Kidney (tissue), 14 donors: ENCODE data around the gene PPARGC1A. TPM values are rescaled to one million over a fixed set of nuclear protein-coding genes. Genes with fewer than 3 reads are reported as not detected.

Experiments used
- DNase-seq, 5 donors: peaks; one replicate each; pipeline ENCODE4 v3.0.0-alpha.2; 2013 to 2020
- FAIRE-seq: peaks from 2 replicates; lab custom pipeline; 2012; peaks lifted over from hg19 to GRCh38; lab: Jason Lieb, UNC
- H3K27ac ChIP-seq, 2 donors: one replicate each; pipeline ENCODE4 v1.7.0; 2013; ENCODE audit warnings: low read depth in 2 of 2, low read length in 2 of 2, inconsistent platforms in 1 of 2
- H3K27me3 ChIP-seq: one replicate; pipeline ENCODE4 v1.7.1; 2013; ENCODE audit warnings: low read length, inconsistent platforms; ENCODE audit not compliant: control insufficient read depth, insufficient read depth
- H3K36me3 ChIP-seq, 3 donors: one replicate each; pipeline versions ENCODE4 v1.7.0 to v1.7.1; 2013; ENCODE audit warnings: low read length in 3 of 3, control low read depth in 1 of 3, inconsistent platforms in 1 of 3; ENCODE audit not compliant: insufficient read depth in 3 of 3, control insufficient read depth in 2 of 3
- H3K4me1 ChIP-seq, 3 donors: one replicate each; pipeline versions ENCODE4 v1.7.0 to v1.7.1; 2013; ENCODE audit warnings: low read length in 3 of 3, inconsistent platforms in 1 of 3, low read depth in 1 of 3; ENCODE audit not compliant: control insufficient read depth in 2 of 3, insufficient read depth in 2 of 3
- H3K4me3 ChIP-seq, 3 donors: one replicate each; pipeline versions ENCODE4 v1.7.0 to v1.8.1; 2013; ENCODE audit warnings: low read length in 3 of 3, control low read depth in 1 of 3, inconsistent platforms in 1 of 3
- H3K9ac ChIP-seq, 3 donors: one replicate each; pipeline versions ENCODE4 v1.7.0 to v1.7.1; 2013; ENCODE audit warnings: low read length in 3 of 3, control low read depth in 1 of 3, inconsistent platforms in 1 of 3
- H3K9me3 ChIP-seq, 3 donors: one replicate each; pipeline versions ENCODE4 v1.7.0 to v1.7.1; 2013; ENCODE audit warnings: low read length in 3 of 3, control low read depth in 1 of 3, inconsistent platforms in 1 of 3; ENCODE audit not compliant: control insufficient read depth in 2 of 3, insufficient read depth in 1 of 3
- CTCF ChIP-seq: IDR thresholded peaks from 3 replicates; pipeline ENCODE4 v1.5.1; 2012; ENCODE audit warnings: mild to moderate bottlenecking, moderate library complexity, borderline replicate concordance; ENCODE audit not compliant: insufficient read depth; ENCODE audit errors: extremely low read depth
- intact Hi-C: fragments of 100-400 bp; cut with DNase I; formaldehyde crosslinking; loops from one replicate; pipeline ENCODE4 v1.11.1; 2022
- polyA plus RNA-seq: library from polyadenylated mRNA; stranded (reverse); fragments of 350-450 nt; fragmentation: Illumina TruSeq; extraction: RNeasy Lipid Tissue Mini Kit (QIAGEN cat#74804); gene quantifications from one replicate; pipeline ENCODE4 v1.2.3, GENCODE V29; 2014; ENCODE audit warnings: low read depth, low replicate concordance; ENCODE audit not compliant: insufficient read depth
- total RNA-seq: library from RNA; stranded (reverse); fragmentation: NEBNext Ultra II Directional; extraction: Animal tissue kit (Norgen Biotek cat#: 25700); gene quantifications from one replicate; pipeline ENCODE4 v1.2.1, GENCODE V29; 2021
- donor health status: control.
- donor health status: control.
- donor health status: control.
- donor health status: control.
- donor health status: control.
- donor health status: DM: yes; HTN: yes; CAD: no.
- donor health status: Normal renal cell carcinoma (clear cell type).

Gene PPARGC1A
- total and polyA plus RNA-seq, 2 donors from 2014 or later, result 22.8 to 80.8 TPM

GRCh38 chr4:23890369-23891063 lies 669 bp upstream of the PPARGC1A start:
- peak overlapping the region; percentile 83 to 95 for H3K27ac ChIP-seq
- FAIRE-seq (no peak), DNase-seq (no peak)
- no peaks in the 10 kb centered on the region for H3K9me3 ChIP-seq
- peak overlapping the region; percentile 64 to 89 (median 86) for H3K9ac ChIP-seq
- intact Hi-C loops, result no loop called here
- TF ChIP-seq CTCF, result no peak
- no peaks in the 10 kb centered on the region for H3K36me3 ChIP-seq
- peaks cover 0 to 6% (median 6%) of the 10 kb centered on the region in 3 donors for H3K4me1 ChIP-seq
- no peaks in the 10 kb centered on the region for H3K27me3 ChIP-seq
- peak overlapping the region; percentile 73 to 98 (median 77) for H3K4me3 ChIP-seq

- no peak for DNase-seq
- TF ChIP-seq CTCF, result no peak
- Histone ChIP-seq H3K4me1 (peaks cover 0 to 6% (median 6%) of the 10 kb centered on the region in 3 donors), H3K9ac (peak overlapping the region; percentile 56 to 89 (median 86)), H3K4me3 (peak overlapping the region; percentile 73 to 98 (median 77)), H3K36me3 (no peaks in the 10 kb centered on the region), H3K9me3 (no peaks in the 10 kb centered on the region), H3K27ac (peak overlapping the region; percentile 83 to 95), H3K27me3 (no peaks in the 10 kb centered on the region)
- no peak for FAIRE-seq
- intact Hi-C loops, result no loop called here
These were observed 456 bp downstream of the PPARGC1A start for GRCh38 chr4:23889391-23889790.

- DNase-seq (peak in 3 of 5 donors; percentile 45 to 68 (median 65)), FAIRE-seq (no peak)
- Histone ChIP-seq H3K27me3 (no peaks in the 10 kb centered on the region), H3K9me3 (no peaks in the 10 kb centered on the region), H3K27ac (peak overlapping the region; percentile 83 to 95), H3K36me3 (peaks cover 0 to 2% (median 0%) of the 10 kb centered on the region in 3 donors), H3K4me3 (peak overlapping the region; percentile 73 to 98 (median 77)), H3K4me1 (peaks cover 0 to 6% (median 3%) of the 10 kb centered on the region in 3 donors), H3K9ac (peak overlapping the region; percentile 56 to 89 (median 86))
- TF ChIP-seq CTCF, result no peak
- intact Hi-C loops, result no loop called here
These were observed 1.2 kb downstream of the PPARGC1A start for GRCh38 chr4:23888421-23889319.
